HepG2 (cell line): ENCODE data around the gene N4BP2. TPM values are rescaled to one million over a fixed set of nuclear protein-coding genes. Genes with fewer than 3 reads are reported as not detected.

Experiments used
- ARID5B ChIP-seq: IDR thresholded peaks from 2 replicates; pipeline ENCODE4 v1.4.0; 2020; ENCODE audit warnings: mild to moderate bottlenecking, missing genetic modification reagents
- CERS6 ChIP-seq: sonication (generic); formaldehyde crosslinking; IDR thresholded peaks from 2 replicates; pipeline ENCODE4 v1.5.0; 2020; ENCODE audit warnings: missing genetic modification reagents
- DMAP1 ChIP-seq: IDR thresholded peaks from 2 replicates; pipeline ENCODE4 v1.6.1; 2016
- HDAC2 ChIP-seq: sonication (generic); formaldehyde crosslinking; IDR thresholded peaks from 2 replicates; pipeline ENCODE4 v1.4.0; 2020; ENCODE audit warnings: missing genetic modification reagents
- KLF15 ChIP-seq: sonication (generic); formaldehyde crosslinking; IDR thresholded peaks from 2 replicates; pipeline ENCODE4 v1.8.1; 2023; ENCODE audit warnings: borderline replicate concordance, mild to moderate bottlenecking, inconsistent platforms, missing genetic modification reagents, mixed read lengths
- MYNN ChIP-seq: sonication (generic); formaldehyde crosslinking; IDR thresholded peaks from 2 replicates; pipeline ENCODE4 v1.4.0; 2020; ENCODE audit warnings: mild to moderate bottlenecking, low read depth, missing genetic modification reagents
- NFAT5 ChIP-seq: sonication (generic); formaldehyde crosslinking; IDR thresholded peaks from 2 replicates; pipeline ENCODE4 v1.4.0; 2020; ENCODE audit warnings: missing genetic modification reagents
- PHF21A ChIP-seq: sonication (generic); formaldehyde crosslinking; IDR thresholded peaks from 2 replicates; pipeline ENCODE4 v1.5.0; 2020; ENCODE audit warnings: mild to moderate bottlenecking, missing genetic modification reagents
- PLRG1 ChIP-seq: fragments of 450-650 bp; conservative IDR thresholded peaks from 2 replicates; pipeline ENCODE4 v1.6.1; 2016
- SMAD9 ChIP-seq: sonication (generic); formaldehyde crosslinking; IDR thresholded peaks from 2 replicates; pipeline ENCODE4 v1.5.1; 2020; ENCODE audit warnings: mild to moderate bottlenecking, missing genetic modification reagents
- TOPORS ChIP-seq: sonication (generic); formaldehyde crosslinking; IDR thresholded peaks from 2 replicates; pipeline ENCODE4 v1.8.0; 2023; ENCODE audit warnings: mild to moderate bottlenecking, missing genetic modification reagents
- ZBED4 ChIP-seq: sonication (generic); formaldehyde crosslinking; IDR thresholded peaks from 2 replicates; pipeline ENCODE4 v1.4.0; 2020; ENCODE audit warnings: missing genetic modification reagents, borderline replicate concordance
- ZMYM2 ChIP-seq: sonication (generic); formaldehyde crosslinking; IDR thresholded peaks from 2 replicates; pipeline ENCODE4 v1.8.0; 2022; ENCODE audit warnings: mild to moderate bottlenecking, missing genetic modification reagents
- ZNF562 ChIP-seq: sonication (generic); formaldehyde crosslinking; IDR thresholded peaks from 2 replicates; pipeline ENCODE4 v1.8.0; 2022; ENCODE audit warnings: missing genetic modification reagents, borderline replicate concordance
- ZNF790 ChIP-seq: sonication (generic); formaldehyde crosslinking; IDR thresholded peaks from 2 replicates; pipeline ENCODE4 v1.8.0; 2022; ENCODE audit warnings: missing genetic modification reagents, mild to moderate bottlenecking, borderline replicate concordance
- polyA plus RNA-seq, 8 experiments: library from polyadenylated mRNA; depleted of rRNA in 3 of 8; stranded (reverse) in 7 of 8; unstranded in 1 of 8; fragments of >200 nt; fragmentation: Illumina TruSeq in 4 of 8; extraction: Trizol in 4 of 8; gene quantifications; 2 replicates each; pipeline versions ENCODE4 v1.2.1 to v1.2.3, GENCODE V29; 2011 to 2016; ENCODE audit warnings: low read depth in 4 of 8, missing spikeins in 1 of 8, mixed read lengths in 1 of 8; ENCODE audit not compliant: insufficient read depth in 1 of 8
- total RNA-seq, 5 experiments: library from RNA; depleted of rRNA; stranded (reverse); fragments of >200 nt; fragmentation: Illumina TruSeq; extraction: Trizol; gene quantifications; 2 replicates each; pipeline ENCODE4 v1.2.3, GENCODE V29; 2016; ENCODE audit warnings: low read depth in 1 of 5

Gene N4BP2
- total and polyA plus RNA-seq, 2 of the 13 experiments (the other 11 are each of a cell fraction or from before 2014, with no cell fraction given): 5.6 to 12.9 TPM

GRCh38 chr4:40055863-40056715 lies 561 bp upstream of the N4BP2 start (continued):
- TF ChIP-seq NFAT5 (CRISPR knock-in tag) (peak; percentile 19; the same call in 1 of the 2 replicates), ZNF790 (no peak), DMAP1 (no peak), ZNF562 (CRISPR knock-in tag) (no peak), KLF15 (no peak), ZMYM2 (CRISPR knock-in tag) (no peak), TOPORS (CRISPR knock-in tag) (no peak), ZBED4 (no peak), SMAD9 (CRISPR knock-in tag) (0 out of 2 replicates have a peak, but pooled peaks have one; percentile 42), PLRG1 (no peak), PHF21A (CRISPR knock-in tag) (peak; percentile 68; the same call in 1 of the 2 replicates), CERS6 (CRISPR knock-in tag) (no peak), HDAC2 (CRISPR knock-in tag) (no peak), ARID5B (CRISPR knock-in tag) (peak; percentile 44; the same call in 1 of the 2 replicates), MYNN (CRISPR knock-in tag) (no peak)
